Activated CD4-positive, CD25-positive, alpha-beta regulatory T cell (primary cell): ENCODE data around the gene MYH9.
A peak's percentile ranks its signal among the peaks of the same experiment; 100 is the strongest.

Experiments
- DNase-seq, 4 experiments: peaks; one replicate each; lab custom pipeline; 2025; lab: John Stamatoyannopoulos, UW

MYH9 gene

DNA sequence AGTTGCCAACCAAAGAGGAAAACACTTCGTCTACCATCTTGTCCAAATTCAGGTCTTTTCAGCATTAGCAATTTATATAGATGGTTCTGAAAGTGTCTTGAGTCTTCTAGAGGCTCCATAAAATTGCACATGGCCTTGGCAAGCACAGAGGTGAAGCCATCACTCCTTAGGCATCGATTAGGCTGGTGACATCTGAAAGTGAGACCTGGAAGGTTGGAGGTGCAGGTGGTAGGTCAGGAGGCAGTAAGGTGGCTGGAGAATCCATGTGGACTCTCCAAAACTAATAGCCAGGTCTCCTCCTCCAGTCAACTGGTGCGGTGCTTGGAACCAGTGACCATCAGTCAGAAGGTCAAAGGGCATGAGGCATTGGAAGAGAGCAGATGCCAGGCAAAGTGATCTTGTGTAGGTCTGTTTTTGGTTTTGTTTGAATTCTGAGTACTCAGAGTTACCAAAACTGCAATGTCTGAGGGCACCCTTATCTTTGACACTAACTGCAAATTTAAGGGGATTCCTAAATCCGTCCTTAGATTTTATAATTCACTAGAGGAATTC is 141.9 kb downstream of the MYH9 start:
- no peak for DNase-seq

DNA sequence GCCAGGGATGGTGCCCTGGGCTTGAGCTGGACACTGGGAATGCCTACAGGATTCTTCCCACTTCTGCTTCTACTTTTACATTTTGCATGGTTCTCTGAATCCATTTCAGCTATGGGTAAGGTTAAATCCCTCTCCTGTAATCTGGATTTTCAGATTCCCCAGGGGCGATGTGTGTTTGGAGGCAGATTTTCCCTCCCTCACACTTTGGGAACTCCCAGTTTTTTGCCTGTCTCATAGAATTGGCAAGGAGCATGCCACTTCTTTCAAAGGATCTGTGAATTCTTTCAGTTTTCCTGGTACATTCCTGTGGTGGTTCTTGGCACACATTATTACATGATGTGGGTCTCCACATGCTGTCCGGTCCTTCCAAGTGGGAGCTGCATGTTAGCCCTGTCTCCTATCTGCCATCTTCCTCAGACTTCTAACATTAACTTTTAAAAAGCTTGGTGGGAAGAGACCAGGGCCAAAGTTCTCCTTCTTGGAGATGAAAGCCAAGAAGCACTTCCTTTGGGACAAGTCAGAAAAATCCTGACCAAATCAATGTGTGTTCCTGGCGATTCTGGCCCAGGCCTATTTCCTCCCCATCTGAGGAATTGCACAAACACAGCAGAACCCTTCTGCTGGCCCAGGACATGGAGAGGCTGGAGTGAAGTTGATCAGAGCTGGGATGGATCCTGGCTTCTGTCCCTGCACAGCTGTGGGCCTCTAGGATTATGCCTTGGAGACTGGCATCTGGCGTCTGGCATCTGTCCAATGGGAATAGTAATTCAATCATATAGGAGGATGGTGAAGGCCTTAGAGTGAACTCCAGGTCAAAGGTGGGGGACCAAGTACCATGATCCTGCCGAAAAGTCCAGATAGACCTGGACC is 143.0 kb downstream of the MYH9 start:
- no peak for DNase-seq

DNA sequence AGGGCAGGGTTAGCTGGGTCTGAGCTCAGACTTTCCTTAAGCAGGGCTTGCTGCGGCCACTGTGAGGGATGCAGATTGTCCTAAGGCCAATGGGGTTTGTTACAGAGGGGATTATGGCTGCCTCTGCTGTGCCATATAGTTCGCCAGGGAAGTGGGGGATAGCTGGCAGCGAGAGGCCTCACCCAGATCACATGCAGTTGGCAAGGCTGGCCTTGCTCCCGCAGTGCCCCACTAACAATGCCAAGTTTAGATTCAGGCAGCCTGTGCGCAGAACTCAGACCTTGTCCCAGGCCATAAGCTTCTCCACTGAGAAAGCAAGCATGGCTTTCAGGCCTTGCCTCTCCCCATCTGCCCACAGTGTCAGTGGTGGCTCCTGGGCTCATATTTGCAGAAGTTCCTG is 143.8 kb downstream of the MYH9 start:
- DNase-seq, result no peak

DNA sequence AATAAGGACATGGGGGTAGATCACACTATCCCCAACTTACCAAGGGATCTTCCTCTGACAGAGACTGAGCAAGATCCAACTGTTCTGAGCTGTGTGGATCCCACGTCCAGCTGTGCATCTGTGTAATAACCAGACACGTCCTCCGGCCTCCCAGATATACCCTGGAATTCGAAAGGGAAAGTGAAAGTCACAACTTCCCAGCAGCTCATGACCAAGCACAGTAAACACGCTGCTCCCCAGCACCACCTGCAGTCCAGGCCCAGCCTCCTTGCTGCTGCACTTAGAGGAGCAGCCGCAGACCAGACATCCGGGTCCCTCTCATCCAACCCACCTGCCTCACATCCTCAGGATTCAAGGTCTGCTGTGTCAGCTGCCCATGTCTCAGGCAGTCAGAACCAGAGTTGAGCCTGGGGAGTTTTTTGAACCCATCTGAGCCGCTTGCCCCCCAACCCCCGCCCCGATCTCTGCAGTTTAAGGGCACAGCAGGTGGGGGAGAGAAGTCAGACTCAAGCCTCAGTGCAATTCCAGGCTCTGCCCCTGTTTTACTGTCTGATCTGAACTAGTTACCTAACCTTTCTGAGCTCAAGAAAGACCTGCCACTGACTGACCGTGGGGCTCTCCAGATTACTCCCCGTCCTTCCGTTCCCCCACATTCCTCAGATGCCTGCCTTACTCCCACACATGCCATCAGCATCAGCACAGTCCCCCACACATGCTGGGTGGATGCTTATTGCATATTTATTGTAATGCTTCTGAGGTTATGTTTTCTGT is 148.2 kb downstream of the MYH9 start, which contains the start of gene APOL2:
Gene APOL2, minus strand, starts transcription at position 127 of the 771 bp plus-strand sequence. CDS start 6,365 bp downstream, outside the sequence.
- DNase-seq, result peak; percentile 50 to 75 (median 70)

DNA sequence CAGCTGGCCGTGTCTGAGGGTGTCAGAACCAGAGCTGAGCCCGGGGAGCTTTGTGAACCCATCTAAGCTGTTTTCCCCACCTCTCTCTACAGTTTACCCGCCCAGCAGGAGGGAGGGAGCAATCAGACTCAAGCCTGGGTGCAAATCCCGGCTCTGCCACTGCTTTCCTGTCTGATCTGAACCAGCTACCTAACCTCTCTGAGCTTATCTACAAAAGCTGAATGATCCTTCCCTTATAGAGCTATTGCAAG is 148.7 kb downstream of the MYH9 start:
- no peak for DNase-seq

DNA sequence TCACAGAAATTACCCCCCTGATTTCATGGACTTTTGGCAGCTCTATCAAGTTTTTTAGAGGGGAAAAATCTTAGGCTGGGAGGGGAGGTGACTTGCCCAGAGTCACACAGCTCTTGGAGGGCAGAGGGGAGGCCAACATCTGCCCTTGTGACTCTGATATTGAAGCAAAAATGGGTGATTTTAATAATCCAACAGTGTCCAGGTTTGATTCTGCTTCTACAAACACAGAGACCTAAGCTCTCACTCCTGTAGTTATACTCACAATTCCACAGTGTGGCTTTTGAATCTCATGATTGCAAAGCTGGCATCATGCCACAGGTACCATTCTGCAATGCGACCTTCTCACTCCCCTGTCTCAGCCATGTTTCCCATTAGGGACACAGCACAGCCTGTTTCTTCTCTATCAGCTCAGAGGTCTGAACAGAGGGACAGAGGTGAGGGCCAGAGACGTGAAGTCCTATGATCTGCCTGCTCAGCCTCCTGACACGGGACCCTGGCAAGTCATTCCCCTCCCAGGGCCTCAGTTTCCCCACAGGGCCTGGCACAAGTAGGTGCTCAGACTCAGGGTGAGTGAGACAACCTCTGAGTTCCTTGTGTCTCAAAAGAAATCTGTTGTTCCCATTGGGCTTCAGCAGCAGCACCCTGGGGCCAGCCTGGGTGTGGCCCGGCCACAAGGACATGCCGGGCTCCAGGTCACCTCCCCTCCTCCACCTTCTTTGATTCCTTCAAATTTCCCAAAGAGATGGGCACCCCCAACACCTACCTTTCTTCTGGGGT is 149.2 kb downstream of the MYH9 start:
- DNase-seq, result no peak

DNA sequence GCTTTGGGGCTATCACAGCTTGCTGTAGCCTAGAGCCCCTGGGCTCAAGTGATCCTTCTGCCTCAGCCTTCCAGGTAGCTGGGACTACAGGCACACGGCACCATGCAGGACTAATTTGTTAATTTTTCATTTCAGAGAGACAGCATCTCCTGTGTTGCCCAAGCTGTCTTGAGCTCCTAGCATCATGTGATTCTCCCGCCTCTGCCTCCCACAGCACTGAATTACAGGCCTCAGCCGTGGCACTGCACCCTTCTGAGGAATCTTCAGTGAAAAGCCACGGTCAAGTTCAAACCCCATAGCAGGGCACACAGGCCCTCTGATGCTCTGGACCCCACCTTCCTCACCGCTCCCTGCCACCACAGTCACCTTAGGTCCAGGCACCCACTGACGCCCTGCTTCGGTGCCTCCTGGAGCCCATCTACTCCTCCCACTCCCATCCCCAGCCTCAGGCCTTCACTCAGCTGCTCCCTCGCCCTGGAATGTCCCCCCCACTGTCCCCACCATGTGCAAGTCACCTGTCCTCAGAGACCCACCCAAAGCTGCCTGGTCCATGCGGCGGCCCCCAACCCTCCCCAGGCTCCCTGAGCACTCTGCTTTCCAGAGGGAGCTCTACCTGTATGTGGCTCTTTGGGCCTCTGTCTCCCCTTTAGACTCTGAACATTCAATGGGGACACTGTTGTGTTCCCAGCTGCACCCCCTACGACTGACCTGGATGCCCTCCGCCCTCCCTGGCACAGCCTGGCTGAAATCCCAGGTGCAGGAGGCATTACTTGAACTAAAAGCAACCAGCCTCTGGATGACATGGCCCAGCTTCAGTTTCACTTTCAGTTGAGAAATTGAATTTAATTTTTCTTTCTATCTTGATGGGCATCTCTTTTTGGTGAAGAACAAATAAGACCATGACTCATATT is 150.1 kb downstream of the MYH9 start:
- no peak for DNase-seq

DNA sequence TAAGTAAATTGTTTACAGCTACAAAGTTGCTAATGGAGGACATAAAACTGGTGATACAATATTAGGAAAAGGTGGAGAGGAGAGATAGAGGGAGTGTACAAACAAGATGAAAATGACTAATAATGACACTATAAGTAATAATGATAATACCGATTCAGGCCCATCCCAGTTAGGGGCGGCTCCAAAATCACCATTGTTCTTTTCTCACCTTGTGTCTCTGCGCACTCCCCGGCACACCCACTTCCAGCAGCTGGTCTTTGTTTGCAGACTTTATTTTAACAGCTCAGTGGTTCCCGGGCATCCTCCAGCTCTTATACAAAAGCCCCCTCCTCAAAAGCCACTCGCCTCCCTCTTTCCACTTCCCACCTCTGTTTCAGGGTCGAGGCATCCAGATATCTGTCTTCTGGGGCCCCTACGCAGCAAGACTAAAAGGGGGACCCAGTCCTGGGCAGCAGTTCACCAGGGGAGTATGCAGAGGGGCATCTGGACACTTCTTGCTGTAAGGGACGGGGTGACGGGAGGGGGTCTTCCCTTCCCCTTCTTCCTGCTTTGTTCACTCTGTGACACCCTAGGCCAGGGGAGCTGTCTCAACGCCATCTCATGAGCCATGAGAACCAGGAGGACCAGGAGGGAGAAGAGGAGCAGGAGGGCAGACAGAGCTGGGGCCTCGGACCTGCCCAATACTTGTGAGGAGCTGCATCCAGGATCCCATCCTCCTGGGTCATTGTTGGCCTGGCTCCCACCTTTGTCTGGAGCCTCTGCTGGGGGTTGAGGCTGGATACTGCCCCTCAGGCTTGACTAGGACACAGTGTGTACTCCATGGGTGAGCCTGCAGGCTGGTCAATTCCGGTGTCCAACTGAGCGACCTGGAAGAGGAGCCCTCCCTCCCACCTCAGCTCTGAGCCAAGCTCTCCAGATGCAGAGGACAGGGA is 151.1 kb downstream of the MYH9 start:
- DNase-seq, result no peak

DNA sequence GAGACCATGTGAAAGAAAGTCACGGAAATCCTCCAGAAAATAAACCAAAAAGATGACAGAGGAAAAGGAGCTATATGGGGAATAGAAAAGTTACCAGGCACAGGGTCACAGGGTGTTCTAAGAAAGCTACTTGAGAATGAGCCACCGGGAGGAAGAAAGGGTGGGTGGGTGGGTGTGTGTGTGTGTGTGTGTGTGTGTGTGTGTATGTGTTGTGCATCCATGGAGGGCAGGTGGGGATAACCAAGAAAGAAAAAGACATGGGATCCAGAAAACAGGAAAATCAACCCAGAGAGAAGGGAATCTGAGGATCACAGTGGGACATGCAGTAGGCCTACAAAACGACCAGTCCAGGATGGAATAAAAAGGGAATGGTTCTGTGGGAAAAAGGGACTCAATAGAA is 152.2 kb downstream of the MYH9 start:
- DNase-seq, result no peak

DNA sequence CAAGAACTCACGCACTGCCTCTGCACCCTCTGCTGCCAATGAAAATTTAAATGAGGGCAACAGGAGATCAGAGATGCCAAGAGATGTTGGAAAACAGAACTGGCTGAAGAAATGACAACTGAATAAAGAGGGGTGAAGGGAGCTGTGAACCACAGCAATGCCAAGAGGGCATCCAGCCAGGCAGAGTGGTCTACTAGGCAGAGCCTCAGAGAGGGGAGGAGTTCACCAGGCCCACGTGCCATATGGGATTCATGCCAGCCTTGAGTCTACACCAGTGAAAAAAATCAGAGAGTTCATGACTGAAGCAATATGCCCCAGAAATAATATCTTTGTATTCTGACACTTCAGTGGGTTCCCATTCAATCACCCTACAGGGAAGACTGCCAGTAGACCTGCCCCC is 152.8 kb downstream of the MYH9 start:
- DNase-seq, result no peak

DNA sequence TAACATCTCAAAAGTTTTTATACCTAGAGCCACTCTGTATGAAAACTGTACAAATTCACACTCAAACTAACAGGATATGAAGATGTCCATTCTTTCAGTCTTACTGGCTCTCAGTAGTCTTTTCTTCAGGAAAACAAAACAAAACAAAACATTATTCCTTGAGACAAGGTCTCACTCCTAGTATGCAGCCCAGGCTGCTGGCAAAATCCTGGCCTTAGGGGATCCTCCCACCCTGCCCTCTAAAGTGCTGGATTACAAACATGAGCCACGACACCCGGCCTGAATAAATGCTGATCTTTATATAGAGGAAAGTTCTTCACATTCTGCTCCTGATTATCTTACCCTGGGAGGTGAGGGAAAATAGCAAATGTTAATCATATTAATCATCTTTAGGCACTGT is 153.6 kb downstream of the MYH9 start:
- no peak for DNase-seq

DNA sequence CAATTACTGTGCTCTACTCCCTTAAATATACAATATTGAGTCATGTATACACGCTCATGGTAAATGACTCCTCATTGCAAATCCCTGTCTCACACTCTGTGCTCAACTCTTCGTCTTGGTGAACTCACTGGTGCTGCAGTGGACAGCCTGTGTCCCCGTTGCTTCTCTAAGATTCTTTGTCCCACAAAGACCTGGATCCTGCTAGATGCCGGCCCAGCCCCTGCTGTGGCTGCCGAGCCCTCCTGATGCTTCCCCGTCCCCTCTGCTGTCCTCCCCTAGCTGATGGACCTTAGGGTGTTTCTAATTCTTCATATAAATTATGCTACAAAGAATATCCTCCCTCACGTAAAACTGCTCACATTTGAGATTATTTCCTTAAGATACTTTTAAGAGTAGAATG is 154.0 kb downstream of the MYH9 start:
- DNase-seq, result no peak

DNA sequence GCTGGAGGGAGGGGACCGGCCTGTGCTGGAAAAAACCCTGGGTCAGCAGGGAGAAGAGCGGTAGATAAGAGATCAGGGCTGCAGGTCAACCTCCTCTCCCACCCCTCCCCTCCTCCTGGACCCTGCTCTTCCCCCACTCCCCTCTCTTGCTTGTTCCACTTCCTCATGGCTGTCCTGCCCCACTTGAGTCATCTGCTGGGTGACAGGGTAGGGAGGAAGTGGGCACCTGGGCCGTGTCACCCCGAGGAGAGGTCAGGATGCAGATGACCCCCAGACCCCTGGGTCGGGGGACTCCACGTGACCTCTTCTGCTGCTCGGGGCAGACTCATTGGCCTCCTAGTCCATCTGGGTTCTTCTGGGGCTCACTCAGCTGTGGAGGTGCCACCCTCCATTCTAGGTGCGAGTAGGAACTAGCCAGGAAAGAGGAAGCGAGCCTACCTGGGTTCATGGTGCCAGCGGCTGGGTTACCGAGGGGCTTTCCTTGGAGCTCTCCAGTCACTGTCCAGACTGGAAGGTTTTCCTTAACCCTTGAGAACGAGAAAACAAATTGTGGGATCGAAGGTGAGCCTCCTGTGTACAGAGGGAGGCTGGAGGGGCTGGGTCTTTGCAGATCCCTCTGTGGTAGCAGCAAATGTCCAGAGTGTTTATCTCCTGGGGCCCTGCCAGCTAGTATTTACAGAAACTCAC is 154.9 kb downstream of the MYH9 start:
- DNase-seq, result no peak
